PC-9 (cell line): Measurements from ENCODE around the gene LIMK1.

Experiments used
- EZH2 ChIP-seq: fragments of 200-600 bp; sonication (generic); IDR thresholded peaks from 2 replicates; pipeline ENCODE4 v1.8.0; 2017; ENCODE audit warnings: antibody characterized with exemption, low read depth
- TF ChIP-seq, protein P1 (sequence below): fragments of 200-600 bp; sonication (generic); conservative IDR thresholded peaks from 2 replicates; pipeline ENCODE4 v1.6.1; 2017; ENCODE audit warnings: mixed run types, antibody characterized with exemption, mild to moderate bottlenecking, moderate library complexity

GRCh38 chr7:74093671-74094223, 10.1 kb downstream of the LIMK1 start:
- TF ChIP-seq, protein P1, sequence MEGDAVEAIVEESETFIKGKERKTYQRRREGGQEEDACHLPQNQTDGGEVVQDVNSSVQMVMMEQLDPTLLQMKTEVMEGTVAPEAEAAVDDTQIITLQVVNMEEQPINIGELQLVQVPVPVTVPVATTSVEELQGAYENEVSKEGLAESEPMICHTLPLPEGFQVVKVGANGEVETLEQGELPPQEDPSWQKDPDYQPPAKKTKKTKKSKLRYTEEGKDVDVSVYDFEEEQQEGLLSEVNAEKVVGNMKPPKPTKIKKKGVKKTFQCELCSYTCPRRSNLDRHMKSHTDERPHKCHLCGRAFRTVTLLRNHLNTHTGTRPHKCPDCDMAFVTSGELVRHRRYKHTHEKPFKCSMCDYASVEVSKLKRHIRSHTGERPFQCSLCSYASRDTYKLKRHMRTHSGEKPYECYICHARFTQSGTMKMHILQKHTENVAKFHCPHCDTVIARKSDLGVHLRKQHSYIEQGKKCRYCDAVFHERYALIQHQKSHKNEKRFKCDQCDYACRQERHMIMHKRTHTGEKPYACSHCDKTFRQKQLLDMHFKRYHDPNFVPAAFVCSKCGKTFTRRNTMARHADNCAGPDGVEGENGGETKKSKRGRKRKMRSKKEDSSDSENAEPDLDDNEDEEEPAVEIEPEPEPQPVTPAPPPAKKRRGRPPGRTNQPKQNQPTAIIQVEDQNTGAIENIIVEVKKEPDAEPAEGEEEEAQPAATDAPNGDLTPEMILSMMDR = no peak
- no peak for TF ChIP-seq EZH2
